IMR-90 (cell line): ENCODE measurements around the gene FAM151B. TPM values are rescaled to one million over a fixed set of nuclear protein-coding genes. Genes with fewer than 3 reads are reported as not detected.

ENCODE experiments used
- ATAC-seq: fragments of 200-7000 bp; cut with Tn5 transposase; 2 replicates; pipeline ENCODE4 v1.9.1; 2020; ENCODE audit warnings: low read depth, mild to moderate bottlenecking, moderate library complexity
- BruUV-seq: library from RNA; stranded (reverse); fragments of 400-500 nt; replicated peaks from 2 replicates; lab custom pipeline; 2021; lab: Mats Ljungman, UMichigan
- CTCF ChIA-PET: fragments of 300-600 bp; formaldehyde crosslinking; extraction: SDS; loops from one replicate; lab custom pipeline; 2021; ENCODE audit warnings: antibody characterized with exemption; lab: Yijun Ruan, JAX
- POLR2A ChIA-PET: fragments of 300-600 bp; sonication (Branson Sonifier 250); formaldehyde crosslinking; loops from one replicate; lab custom pipeline; 2022; ENCODE audit warnings: antibody characterized with exemption; ENCODE audit not compliant: unreplicated experiment; lab: Charles Lee
- DNase-seq: peaks from one replicate; pipeline ENCODE4 v3.0.0; 2013
- H2AFZ ChIP-seq: replicated peaks from 2 replicates; pipeline ENCODE3; 2013; ENCODE audit warnings: low read length, mild to moderate bottlenecking; ENCODE audit not compliant: poor library complexity
- H2AK5ac ChIP-seq: 2 replicates; pipeline ENCODE4 v1.6.1; 2013; ENCODE audit warnings: low read depth, low read length, inconsistent platforms
- H2AK9ac ChIP-seq: replicated peaks from 2 replicates; pipeline ENCODE3; 2013; ENCODE audit warnings: mild to moderate bottlenecking, low read depth, low read length, moderate library complexity; ENCODE audit not compliant: poor library complexity
- H2BK120ac ChIP-seq: 2 replicates; pipeline ENCODE4 v1.6.1; 2013; ENCODE audit warnings: low read depth, low read length, inconsistent platforms
- H2BK15ac ChIP-seq: 3 replicates; pipeline ENCODE4 v1.6.1; 2013; ENCODE audit warnings: low read depth, low read length, inconsistent platforms
- H2BK20ac ChIP-seq: 2 replicates; pipeline ENCODE4 v1.6.1; 2013; ENCODE audit warnings: low read depth, mild to moderate bottlenecking, inconsistent platforms, low read length, moderate library complexity
- H2BK5ac ChIP-seq: 2 replicates; pipeline ENCODE4 v1.6.1; 2013; ENCODE audit warnings: mild to moderate bottlenecking, low read depth, low read length, inconsistent platforms; ENCODE audit not compliant: poor library complexity, severe bottlenecking
- H3K14ac ChIP-seq: replicated peaks from 2 replicates; pipeline ENCODE4 v1.6.1; 2013; ENCODE audit warnings: low read depth, low read length, inconsistent platforms
- H3K18ac ChIP-seq: 2 replicates; pipeline ENCODE4 v1.6.1; 2013; ENCODE audit warnings: low read depth, low read length, control low read depth
- H3K23ac ChIP-seq: 2 replicates; pipeline ENCODE4 v1.6.1; 2013; ENCODE audit warnings: low read depth, low read length, inconsistent platforms
- H3K27ac ChIP-seq: 2 replicates; pipeline ENCODE4 v1.5.1; 2013; ENCODE audit warnings: mild to moderate bottlenecking, control low read depth, low read length; ENCODE audit not compliant: insufficient read depth
- H3K27me3 ChIP-seq: 2 replicates; pipeline ENCODE4 v1.6.1; 2013; ENCODE audit warnings: low read length; ENCODE audit not compliant: control insufficient read depth, insufficient read depth
- H3K36me3 ChIP-seq: 2 replicates; pipeline ENCODE4 v1.6.1; 2013; ENCODE audit warnings: low read length, mixed read lengths; ENCODE audit not compliant: control insufficient read depth, insufficient read depth
- H3K4ac ChIP-seq: 2 replicates; pipeline ENCODE4 v1.6.1; 2013; ENCODE audit warnings: low read depth, low read length, inconsistent platforms
- H3K4me1 ChIP-seq: 2 replicates; pipeline ENCODE4 v1.6.1; 2013; ENCODE audit warnings: low read length, mixed read lengths; ENCODE audit not compliant: control insufficient read depth, insufficient read depth
- H3K4me2 ChIP-seq: 2 replicates; pipeline ENCODE4 v1.6.1; 2013; ENCODE audit warnings: low read depth, mild to moderate bottlenecking, control low read depth, low read length, moderate library complexity
- H3K4me3 ChIP-seq: 2 replicates; pipeline ENCODE4 v1.5.1; 2013; ENCODE audit warnings: low read depth, mild to moderate bottlenecking, control low read depth, low read length, moderate library complexity; ENCODE audit not compliant: insufficient read depth
- H3K56ac ChIP-seq: 2 replicates; pipeline ENCODE4 v1.6.1; 2013; ENCODE audit warnings: low read length, inconsistent platforms; ENCODE audit not compliant: insufficient read depth; ENCODE audit errors: extremely low read depth
- H3K79me1 ChIP-seq, 2 experiments: 2 replicates each; pipeline ENCODE4 v1.6.1; 2013; ENCODE audit warnings: low read length in 2 of 2, inconsistent platforms in 1 of 2, low read depth in 1 of 2
- H3K9ac ChIP-seq: 2 replicates; pipeline ENCODE4 v1.6.1; 2013; ENCODE audit warnings: low read depth, low read length, control low read depth
- H3K9me1 ChIP-seq: 2 replicates; pipeline ENCODE4 v1.6.1; 2013; ENCODE audit warnings: low read length, inconsistent platforms; ENCODE audit not compliant: insufficient read depth
- H3K9me3 ChIP-seq: 2 replicates; pipeline ENCODE4 v1.6.1; 2013; ENCODE audit warnings: low read length; ENCODE audit not compliant: control insufficient read depth, insufficient read depth
- H4K20me1 ChIP-seq: 2 replicates; pipeline ENCODE4 v1.6.1; 2013; ENCODE audit warnings: low read length, inconsistent platforms; ENCODE audit not compliant: insufficient read depth
- H4K5ac ChIP-seq: 2 replicates; pipeline ENCODE4 v1.6.1; 2013; ENCODE audit warnings: mild to moderate bottlenecking, low read depth, low read length, control low read depth
- H4K8ac ChIP-seq, 2 experiments: 2 replicates each; pipeline ENCODE4 v1.6.1; 2013; ENCODE audit warnings: low read depth in 2 of 2, low read length in 2 of 2, control low read depth in 1 of 2, inconsistent platforms in 1 of 2
- H4K91ac ChIP-seq: 2 replicates; pipeline ENCODE4 v1.6.1; 2013; ENCODE audit warnings: low read depth, low read length, inconsistent platforms; ENCODE audit not compliant: insufficient read depth
- BHLHE40 ChIP-seq: fragments of 150-350 bp; IDR thresholded peaks from 2 replicates; pipeline ENCODE4 v1.6.1; 2016; ENCODE audit warnings: mild to moderate bottlenecking, low read depth, low read length
- CEBPB ChIP-seq: IDR thresholded peaks from 2 replicates; pipeline ENCODE4 v1.6.1; 2012; ENCODE audit warnings: low read depth, low read length, improper control_type of control experiment
- CHD1 ChIP-seq: IDR thresholded peaks from 2 replicates; pipeline ENCODE4 v1.6.1; 2012; ENCODE audit warnings: low read depth, low read length, improper control_type of control experiment
- CTCF ChIP-seq: conservative IDR thresholded peaks from 2 replicates; pipeline ENCODE4 v1.5.1; 2012; ENCODE audit warnings: mild to moderate bottlenecking, low read depth, low read length, improper control_type of control experiment
- ELK1 ChIP-seq: fragments of 150-350 bp; IDR thresholded peaks from 2 replicates; pipeline ENCODE4 v1.6.1; 2016; ENCODE audit warnings: low read depth, mild to moderate bottlenecking, low read length, moderate library complexity, borderline replicate concordance
- FOS ChIP-seq: fragments of 150-350 bp; IDR thresholded peaks from 2 replicates; pipeline ENCODE4 v1.6.1; 2016; ENCODE audit warnings: low read depth, low read length
- MAFK ChIP-seq: IDR thresholded peaks from 2 replicates; pipeline ENCODE4 v1.6.1; 2012; ENCODE audit warnings: low read depth, low read length, improper control_type of control experiment
- MAZ ChIP-seq: IDR thresholded peaks from 2 replicates; pipeline ENCODE4 v1.6.1; 2012; ENCODE audit warnings: low read depth, mild to moderate bottlenecking, low read length, improper control_type of control experiment, moderate library complexity, borderline replicate concordance
- MXI1 ChIP-seq: IDR thresholded peaks from 2 replicates; pipeline ENCODE4 v1.6.1; 2012; ENCODE audit warnings: low read depth, mild to moderate bottlenecking, low read length, moderate library complexity, borderline replicate concordance
- NFE2L2 ChIP-seq: fragments of 150-350 bp; IDR thresholded peaks from 2 replicates; pipeline ENCODE4 v1.6.1; 2016; ENCODE audit warnings: low read depth, mild to moderate bottlenecking, low read length
- POLR2A ChIP-seq: IDR thresholded peaks from 2 replicates; pipeline ENCODE4 v1.6.1; 2012; ENCODE audit warnings: mild to moderate bottlenecking, low read depth, low read length
- RAD21 ChIP-seq: IDR thresholded peaks from 2 replicates; pipeline ENCODE4 v1.6.1; 2012; ENCODE audit warnings: low read length, improper control_type of control experiment
- RCOR1 ChIP-seq: IDR thresholded peaks from 2 replicates; pipeline ENCODE4 v1.6.1; 2012; ENCODE audit warnings: mild to moderate bottlenecking, low read length, improper control_type of control experiment; ENCODE audit not compliant: insufficient replicate concordance
- RFX5 ChIP-seq: IDR thresholded peaks from 2 replicates; pipeline ENCODE4 v1.8.0; 2012; ENCODE audit warnings: low read depth, mild to moderate bottlenecking, low read length, moderate library complexity
- SMC3 ChIP-seq: fragments of 150-350 bp; IDR thresholded peaks from 2 replicates; pipeline ENCODE4 v1.6.1; 2016; ENCODE audit warnings: low read depth, mild to moderate bottlenecking, antibody characterized with exemption, low read length, moderate library complexity
- dilution Hi-C: fragments of 300-500 bp; cut with HindIII; formaldehyde crosslinking; loops from one replicate; pipeline ENCODE4 v1.14.3; 2018; ENCODE audit warnings: low sequenced_read_pairs; ENCODE audit not compliant: unreplicated experiment
- in situ Hi-C: fragments of 300-500 bp; cut with MboI; formaldehyde crosslinking; loops from 3 replicates; pipeline ENCODE4 v1.14.3; 2019; ENCODE audit warnings: low sequenced_read_pairs, inconsistent platforms, mixed read lengths
- intact Hi-C: fragments of 100-400 bp; cut with micrococcal nuclease; formaldehyde crosslinking; loops from 2 replicates; pipeline ENCODE4 v1.10.0; 2022
- polyA plus RNA-seq, 3 experiments: library from polyadenylated mRNA; depleted of rRNA; stranded (reverse); fragments of >200 nt; gene quantifications; 2 replicates each; pipeline ENCODE4 v1.2.3, GENCODE V29; 2012; ENCODE audit warnings: low replicate concordance in 1 of 3
- total RNA-seq: library from RNA; depleted of rRNA; stranded (reverse); fragments of >200 nt; gene quantifications from 2 replicates; pipeline ENCODE4 v1.2.3, GENCODE V29; 2012
- TF ChIP-seq, protein P1 (sequence below): fragments of 150-350 bp; IDR thresholded peaks from 2 replicates; pipeline ENCODE4 v1.6.1; 2017; ENCODE audit warnings: mild to moderate bottlenecking, antibody characterized with exemption, low read length, low read depth

The FAM151B gene
- total and polyA plus RNA-seq, 2 of the 4 experiments (the other 2 are of a cell fraction), result 1.0 to 2.9 TPM

GRCh38 chr5:80479713-80480112 is 8.2 kb upstream of the FAM151B start:
- peaks cover 5% of the 10 kb centered on the region for H3K9me3 ChIP-seq
- POLR2A ChIA-PET, result no interaction called here
- H2BK120ac ChIP-seq, result no peak overlapping the region
- CTCF ChIA-PET, result no interaction called here
- TF ChIP-seq, protein P1, sequence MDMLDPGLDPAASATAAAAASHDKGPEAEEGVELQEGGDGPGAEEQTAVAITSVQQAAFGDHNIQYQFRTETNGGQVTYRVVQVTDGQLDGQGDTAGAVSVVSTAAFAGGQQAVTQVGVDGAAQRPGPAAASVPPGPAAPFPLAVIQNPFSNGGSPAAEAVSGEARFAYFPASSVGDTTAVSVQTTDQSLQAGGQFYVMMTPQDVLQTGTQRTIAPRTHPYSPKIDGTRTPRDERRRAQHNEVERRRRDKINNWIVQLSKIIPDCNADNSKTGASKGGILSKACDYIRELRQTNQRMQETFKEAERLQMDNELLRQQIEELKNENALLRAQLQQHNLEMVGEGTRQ, result no peak
- TF ChIP-seq FOS, result no peak
- no peak for TF ChIP-seq POLR2A
- no peak for TF ChIP-seq MAZ
- TF ChIP-seq MAFK, result no peak
- TF ChIP-seq NFE2L2, result no peak
- TF ChIP-seq RAD21, result no peak
- no peak for TF ChIP-seq RFX5
- TF ChIP-seq CTCF, result no peak
- no peak for TF ChIP-seq BHLHE40
- no peak for TF ChIP-seq CHD1
- no peak for TF ChIP-seq MXI1
- TF ChIP-seq RCOR1, result no peak
- TF ChIP-seq CEBPB, result no peak
- no peak for TF ChIP-seq SMC3
- TF ChIP-seq ELK1, result no peak
- no peak overlapping the region for H3K56ac ChIP-seq
- H3K27me3 ChIP-seq, result no peaks in the 10 kb centered on the region
- H4K20me1 ChIP-seq, result no peaks in the 10 kb centered on the region
- in situ Hi-C loops (loop anchor here (5.0 kb wide), 1 partner anchor 193 kb away; no protein-coding TSS in a partner anchor), intact Hi-C loops (loop anchor here (2.0 kb wide), 1 partner anchor 193 kb away; no protein-coding TSS in a partner anchor), dilution Hi-C loops (no loop called here)
- no peak overlapping the region for H3K27ac ChIP-seq
- H4K91ac ChIP-seq, result no peak overlapping the region
- no peak overlapping the region for H3K4ac ChIP-seq
- H3K4me3 ChIP-seq, result no peak overlapping the region
- no TSS peak for BruUV-seq
- H2BK15ac ChIP-seq, result no peak overlapping the region
- H2BK5ac ChIP-seq, result no peak overlapping the region
- H4K8ac ChIP-seq, result no peak overlapping the region
- H2AFZ ChIP-seq, result no peak overlapping the region
- no peak overlapping the region for H4K5ac ChIP-seq
- H2AK9ac ChIP-seq, result no peak overlapping the region
- no peaks in the 10 kb centered on the region for H3K9me1 ChIP-seq
- H3K9ac ChIP-seq, result no peak overlapping the region
- no peak overlapping the region for H2BK20ac ChIP-seq
- H3K23ac ChIP-seq, result no peak overlapping the region
- H3K79me1 ChIP-seq, result no peaks in the 10 kb centered on the region
- peaks cover 8% of the 10 kb centered on the region; the same call in 1 of the 2 replicates for H3K36me3 ChIP-seq
- no peak overlapping the region for H2AK5ac ChIP-seq
- H3K18ac ChIP-seq, result no peak overlapping the region
- DNase-seq, result no peak
- no peak for ATAC-seq
- no peak overlapping the region for H3K4me2 ChIP-seq
- no peak overlapping the region for H3K14ac ChIP-seq
- 0 out of 2 replicates have a peak, but pooled peaks cover under 1% of the 10 kb centered on the region for H3K4me1 ChIP-seq
